Sigmoid colon (tissue), 7 donors: ENCODE data around the gene RBM28. TPM values are rescaled to one million over a fixed set of nuclear protein-coding genes. Genes with fewer than 3 reads are reported as not detected.

Experiments used
- DNase-seq: peaks from one replicate; pipeline ENCODE4 v3.0.0-alpha.2; 2019
- H3K27ac ChIP-seq, 4 donors: fragments of 200-600 bp; sonication (generic); one replicate each; pipeline ENCODE4 v1.5.1; 2016 to 2019; ENCODE audit warnings: mild to moderate bottlenecking in 1 of 4
- H3K27me3 ChIP-seq, 3 donors: fragments of 200-600 bp; sonication (generic); one replicate each; pipeline ENCODE4 v1.5.1; 2019; ENCODE audit warnings: mild to moderate bottlenecking in 1 of 3
- H3K36me3 ChIP-seq, 4 donors: fragments of 200-600 bp; sonication (generic); one replicate each; pipeline ENCODE4 v1.5.1; 2016 to 2019
- H3K4me1 ChIP-seq, 4 donors: fragments of 200-600 bp; sonication (generic); one replicate each; pipeline ENCODE4 v1.5.1; 2017 to 2019
- H3K4me3 ChIP-seq, 4 donors: fragments of 200-600 bp; sonication (generic); one replicate each; pipeline ENCODE4 v1.5.1; 2017 to 2019; ENCODE audit warnings: mild to moderate bottlenecking in 2 of 4, moderate library complexity in 1 of 4
- H3K9me3 ChIP-seq, 4 donors: fragments of 200-600 bp in 3 of 4; sonication (generic) in 3 of 4; one replicate each; pipeline versions ENCODE4 v1.5.1 to v1.6.1; 2013 to 2019
- CTCF ChIP-seq, 4 experiments: fragments of 450-650 bp in 3 of 4; fragments of 200-600 bp in 1 of 4; IDR thresholded peaks; one replicate each; pipeline ENCODE4 v1.5.1; 2016 to 2019; ENCODE audit warnings: antibody characterized with exemption in 4 of 4, mild to moderate bottlenecking in 3 of 4, moderate library complexity in 2 of 4
- EP300 ChIP-seq, 4 donors: sonication (generic); formaldehyde crosslinking; IDR thresholded peaks; one replicate each; pipeline ENCODE4 v1.6.1; 2017; ENCODE audit warnings: antibody characterized with exemption in 4 of 4
- POLR2A ChIP-seq, 2 donors: fragments of 450-650 bp; IDR thresholded peaks; one replicate each; pipeline ENCODE4 v1.6.1; 2016; ENCODE audit warnings: antibody characterized with exemption in 2 of 2, mild to moderate bottlenecking in 2 of 2, moderate library complexity in 2 of 2
- POLR2AphosphoS5 ChIP-seq, 4 donors: sonication (generic); formaldehyde crosslinking; IDR thresholded peaks; one replicate each; pipeline ENCODE4 v1.6.1; 2017; ENCODE audit warnings: antibody characterized with exemption in 4 of 4
- WGBS, 2 donors: extraction: QIAGEN DNeasy Blood & Tissue Kit; methylation state at CpG; one replicate each; pipeline ENCODE4 v1.1.7; 2013; 5-methylcytosine and 5-hydroxymethylcytosine counted together
- intact Hi-C: fragments of 100-400 bp; cut with DNase I; formaldehyde crosslinking; loops from one replicate; pipeline ENCODE4 v1.15.1; 2023
- polyA plus RNA-seq, 3 donors: library from polyadenylated mRNA; stranded (reverse); fragments of 200-250 nt; gene quantifications; one replicate each; pipeline ENCODE4 v1.2.3, GENCODE V29; 2013
- total RNA-seq, 4 donors: library from RNA; depleted of rRNA; stranded (reverse); fragments of >200 nt; gene quantifications; one replicate each; pipeline ENCODE4 v1.1.0, GENCODE V29; 2016
- donor health status: healthy with polysubstance abuse.
- donor health status: Bipolar disorder and iron deficiency.
- donor health status: healthy.

RBM28 gene
- total and polyA plus RNA-seq, 7 donors, result 6.6 to 36.3 (median 15.1) TPM

DNA sequence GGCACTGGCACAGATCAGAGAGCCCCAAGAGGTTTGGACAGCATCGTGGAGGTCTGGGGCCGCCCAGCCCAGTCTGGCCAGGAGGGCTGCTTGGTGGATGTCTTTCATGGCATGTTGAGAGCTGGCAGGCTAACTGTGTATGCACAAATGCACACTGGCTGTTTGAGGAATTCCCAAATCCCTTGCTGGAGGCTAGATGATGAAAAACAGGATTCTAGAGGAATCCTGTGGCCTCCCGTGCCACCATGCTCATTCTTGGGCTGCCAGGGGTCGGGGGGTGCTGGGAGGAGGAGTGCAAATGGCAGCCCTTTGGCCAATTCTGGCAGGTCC lies 76.1 kb downstream of the RBM28 start:
- peaks cover 0 to 35% (median 22%) of the 10 kb centered on the region in 4 donors for H3K4me1 ChIP-seq
- no peak for DNase-seq
- H3K4me3 ChIP-seq, result peak overlapping the region in 2 of 4 donors; percentile 24 to 30
- peak overlapping the region; percentile 1 to 72 (median 54) for H3K27ac ChIP-seq
- no peaks in the 10 kb centered on the region for H3K36me3 ChIP-seq
- no peaks in the 10 kb centered on the region for H3K9me3 ChIP-seq
- TF ChIP-seq POLR2A (IDR thresholded peaks at IDR 0.05) (no peak), POLR2AphosphoS5 (IDR thresholded peaks at IDR 0.05) (no peak), CTCF (IDR thresholded peaks at IDR 0.05) (no peak), EP300 (IDR thresholded peaks at IDR 0.05) (no peak)
- H3K27me3 ChIP-seq, result peaks cover 0 to 33% (median 5%) of the 10 kb centered on the region in 3 donors
- WGBS, 2 donors, result 79 to 86% methylated on average over 4 of the region's 4 CpGs
- intact Hi-C loops, result no loop called here

DNA sequence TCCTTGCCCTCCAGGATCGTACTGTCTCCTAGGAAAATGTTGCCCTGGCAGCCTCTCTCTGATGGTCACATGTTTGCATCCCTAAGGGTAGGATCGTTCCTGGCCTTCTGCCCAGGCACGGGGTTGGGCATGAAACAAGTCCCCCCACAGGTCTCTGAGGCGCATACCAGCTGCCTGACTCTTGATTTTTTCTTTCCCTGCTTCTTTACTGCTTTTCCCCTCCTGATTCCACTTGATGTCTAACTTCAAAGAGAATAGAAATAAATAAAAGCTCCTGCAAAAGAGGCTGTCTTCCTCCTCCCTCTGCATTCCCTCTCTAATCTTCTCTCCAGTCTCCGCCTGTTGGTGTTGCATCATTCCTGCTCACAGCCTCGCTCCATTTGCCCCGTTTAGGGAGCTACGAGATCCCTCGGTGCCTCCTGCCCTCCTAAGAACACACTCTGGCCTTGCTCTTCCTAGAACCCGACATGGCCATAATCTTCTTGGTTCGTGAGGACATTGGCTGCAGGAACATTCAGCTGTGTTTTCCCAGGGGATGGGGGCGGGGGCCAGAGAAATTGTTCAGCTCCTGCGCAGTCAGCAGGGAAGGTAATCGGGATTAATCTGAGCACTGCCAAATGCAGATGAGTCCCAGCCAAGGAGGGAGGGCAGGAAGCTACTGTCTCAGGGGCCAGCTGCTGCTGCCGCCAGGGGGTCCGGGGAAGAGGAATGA lies 76.7 kb downstream of the RBM28 start:
- H3K4me3 ChIP-seq, result peak overlapping the region in 3 of 4 donors; percentile 5 to 30 (median 24)
- intact Hi-C loops, result no loop called here
- no peaks in the 10 kb centered on the region for H3K9me3 ChIP-seq
- no peaks in the 10 kb centered on the region for H3K36me3 ChIP-seq
- peak in 1 of 4 donors; percentile 21 for TF ChIP-seq POLR2AphosphoS5 (IDR thresholded peaks at IDR 0.05)
- no peak for TF ChIP-seq POLR2A (IDR thresholded peaks at IDR 0.05)
- TF ChIP-seq CTCF (IDR thresholded peaks at IDR 0.05), result no peak
- H3K4me1 ChIP-seq, result peaks cover 0 to 34% (median 21%) of the 10 kb centered on the region in 4 donors
- H3K27ac ChIP-seq, result peak overlapping the region; percentile 1 to 72 (median 54)
- WGBS, 2 donors, result 40 to 56% methylated on average over 16 of the region's 16 CpGs
- peak; percentile 86 for DNase-seq
- H3K27me3 ChIP-seq, result peaks cover 0 to 27% (median 5%) of the 10 kb centered on the region in 3 donors

- H3K4me1 ChIP-seq, result peaks cover 0 to 28% (median 18%) of the 10 kb centered on the region in 4 donors
- no peak for DNase-seq
- WGBS, 2 donors, result 89 to 93% methylated on average over 1 of the region's 1 CpG
- intact Hi-C loops, result no loop called here
- peak overlapping the region in 2 of 4 donors; percentile 67 to 72 for H3K27ac ChIP-seq
- peak overlapping the region in 3 of 4 donors; percentile 5 to 30 (median 24) for H3K4me3 ChIP-seq
- no peaks in the 10 kb centered on the region for H3K9me3 ChIP-seq
- no peak for TF ChIP-seq POLR2A (IDR thresholded peaks at IDR 0.05)
- no peak for TF ChIP-seq EP300 (IDR thresholded peaks at IDR 0.05)
- TF ChIP-seq CTCF (IDR thresholded peaks at IDR 0.05), result no peak
- TF ChIP-seq POLR2AphosphoS5 (IDR thresholded peaks at IDR 0.05), result no peak
- H3K36me3 ChIP-seq, result no peaks in the 10 kb centered on the region
- peaks cover 0 to 22% (median 5%) of the 10 kb centered on the region in 3 donors for H3K27me3 ChIP-seq
These were observed 77.2 kb downstream of the RBM28 start for GRCh38 chr7:128266529-128266882.

DNA sequence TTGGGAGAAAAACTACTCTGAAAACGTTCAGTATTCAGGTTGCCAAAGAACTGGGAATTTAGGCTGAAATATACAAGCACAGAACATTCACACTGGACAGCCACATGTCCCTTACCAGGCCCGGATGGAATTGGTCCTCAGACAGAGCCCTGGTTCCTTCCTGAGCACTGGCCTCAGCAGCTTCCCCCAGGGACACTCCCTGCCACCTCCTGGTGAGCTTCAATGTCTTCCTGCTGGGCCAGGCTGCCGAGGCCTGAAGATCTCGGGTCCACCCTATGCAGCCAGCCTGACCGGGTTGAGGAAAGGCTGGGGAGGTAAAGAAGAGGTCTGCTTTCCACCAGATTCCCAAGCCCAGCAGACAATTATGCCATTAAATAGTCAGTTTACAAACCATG lies 77.8 kb downstream of the RBM28 start:
- Histone ChIP-seq H3K4me3 (no peak overlapping the region), H3K27ac (no peak overlapping the region), H3K27me3 (peaks cover 0 to 16% (median 3%) of the 10 kb centered on the region in 3 donors), H3K4me1 (peaks cover 0 to 22% (median 15%) of the 10 kb centered on the region in 4 donors), H3K9me3 (no peaks in the 10 kb centered on the region), H3K36me3 (no peaks in the 10 kb centered on the region)
- intact Hi-C loops, result no loop called here
- no peak for TF ChIP-seq CTCF (IDR thresholded peaks at IDR 0.05)
- TF ChIP-seq POLR2A (IDR thresholded peaks at IDR 0.05), result no peak
- TF ChIP-seq POLR2AphosphoS5 (IDR thresholded peaks at IDR 0.05), result no peak
- no peak for TF ChIP-seq EP300 (IDR thresholded peaks at IDR 0.05)
- no peak for DNase-seq
- WGBS, 2 donors, result 48 to 60% methylated on average over 5 of the region's 5 CpGs
